Prostate gland (tissue), 2 donors: Measurements from ENCODE around the gene CASQ2.

Experiments
- CTCF ChIP-seq, 4 experiments: fragments of 200-600 bp in 2 of 4; fragments of 450-650 bp in 2 of 4; sonication (generic) in 2 of 4; IDR thresholded peaks; 1 replicate in 3 of 4; 2 replicates in 1 of 4; pipeline ENCODE4 v1.5.1; 2016 to 2019; ENCODE audit warnings: antibody characterized with exemption in 4 of 4, mild to moderate bottlenecking in 2 of 4, moderate library complexity in 2 of 4
- POLR2A ChIP-seq: fragments of 450-650 bp; IDR thresholded peaks from one replicate; pipeline ENCODE4 v1.6.1; 2016; ENCODE audit warnings: antibody characterized with exemption, mild to moderate bottlenecking
- POLR2AphosphoS5 ChIP-seq: sonication (generic); formaldehyde crosslinking; IDR thresholded peaks from one replicate; pipeline ENCODE4 v1.6.1; 2017; ENCODE audit warnings: antibody characterized with exemption

- TF ChIP-seq CTCF (IDR thresholded peaks at IDR 0.05) (no peak), POLR2AphosphoS5 (no peak), POLR2A (no peak)
Observed at GRCh38 chr1:115723756-115724155, 44.8 kb downstream of the CASQ2 start.
